Heart left ventricle (tissue), 13 donors: ENCODE measurements around the gene TMBIM4.

ENCODE experiments used
- POLR2A ChIP-seq, 2 donors: fragments of 450-650 bp; IDR thresholded peaks; one replicate each; pipeline ENCODE4 v1.6.1; 2017; ENCODE audit warnings: antibody characterized with exemption in 2 of 2, mild to moderate bottlenecking in 2 of 2, moderate library complexity in 2 of 2
- TF ChIP-seq, protein P1 (sequence below), 12 donors: fragments of 200-600 bp; sonication (generic) in 4 of 12; IDR thresholded peaks; one replicate each; pipeline versions ENCODE4 v1.5.0 to v1.8.0; 2018 to 2022; ENCODE audit warnings: antibody characterized with exemption in 12 of 12, mild to moderate bottlenecking in 5 of 12
- donor health status: ischemic (EF 13 %, LVEDD 7.1; RV severe dilation, severe dysfunction).
- donor health status: DM: no; HTN: yes; CAD: no.
- donor health status: DM: no; HTN: no; CAD: no.
- donor health status: ischemic (EF 25% LVEDD 6.9; RV normal size, moderate dysfunction).
- donor health status: ischemic (EF 25% LVEDD 5.7; RV mildly dilated, moderate dysfunction).
- donor health status: ischemic (EF 35%, LVEDD 5.7; RV mildly dilated, moderate dysfunction).
- donor health status: nonischemic (EF 11% LVEDD 7.7; RV severe dilation, severe dysfunction).
- donor health status: DM: yes; HTN: yes; CAD: no.
- donor health status: PGD.
- donor health status: ischemic (EF 29% LVEDD 5.4; RV normal size, mild dysfunction).
- donor health status: nonischemic (EF 23%, LVEDD 6.1; RV moderate dilation, normal function).

DNA sequence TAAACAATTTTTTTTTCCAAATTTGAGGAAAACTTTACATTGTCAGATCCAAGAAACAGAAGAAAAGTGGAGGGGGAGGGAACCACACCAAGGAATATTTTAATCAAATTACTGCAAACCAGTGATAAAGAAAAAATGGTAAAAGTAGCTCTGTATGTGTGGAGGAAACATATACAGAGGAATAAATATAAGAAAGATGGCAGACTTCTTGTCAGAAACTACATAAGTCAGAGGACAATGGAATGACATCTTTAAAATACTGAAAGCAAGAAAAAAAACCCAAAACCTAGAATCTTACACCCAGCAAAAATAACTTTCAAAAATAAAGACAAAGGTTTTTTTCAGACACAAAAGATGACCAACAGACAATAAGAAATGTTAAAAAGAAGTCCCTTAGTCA is 29.1 kb downstream of the TMBIM4 start:
- TF ChIP-seq, protein P1, sequence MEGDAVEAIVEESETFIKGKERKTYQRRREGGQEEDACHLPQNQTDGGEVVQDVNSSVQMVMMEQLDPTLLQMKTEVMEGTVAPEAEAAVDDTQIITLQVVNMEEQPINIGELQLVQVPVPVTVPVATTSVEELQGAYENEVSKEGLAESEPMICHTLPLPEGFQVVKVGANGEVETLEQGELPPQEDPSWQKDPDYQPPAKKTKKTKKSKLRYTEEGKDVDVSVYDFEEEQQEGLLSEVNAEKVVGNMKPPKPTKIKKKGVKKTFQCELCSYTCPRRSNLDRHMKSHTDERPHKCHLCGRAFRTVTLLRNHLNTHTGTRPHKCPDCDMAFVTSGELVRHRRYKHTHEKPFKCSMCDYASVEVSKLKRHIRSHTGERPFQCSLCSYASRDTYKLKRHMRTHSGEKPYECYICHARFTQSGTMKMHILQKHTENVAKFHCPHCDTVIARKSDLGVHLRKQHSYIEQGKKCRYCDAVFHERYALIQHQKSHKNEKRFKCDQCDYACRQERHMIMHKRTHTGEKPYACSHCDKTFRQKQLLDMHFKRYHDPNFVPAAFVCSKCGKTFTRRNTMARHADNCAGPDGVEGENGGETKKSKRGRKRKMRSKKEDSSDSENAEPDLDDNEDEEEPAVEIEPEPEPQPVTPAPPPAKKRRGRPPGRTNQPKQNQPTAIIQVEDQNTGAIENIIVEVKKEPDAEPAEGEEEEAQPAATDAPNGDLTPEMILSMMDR (IDR thresholded peaks at IDR 0.05) = no peak
- no peak for TF ChIP-seq POLR2A (IDR thresholded peaks at IDR 0.05)
